ENCODE results near the gene MKNK2.
A peak's percentile ranks its signal among the peaks of the same experiment; 100 is the strongest.
"Not testable (repeated sequence)": the region's sequence is repeated elsewhere in the genome, so short reads cannot be mapped to it uniquely, and the experiment has no call there.

The MKNK2 gene

DNA sequence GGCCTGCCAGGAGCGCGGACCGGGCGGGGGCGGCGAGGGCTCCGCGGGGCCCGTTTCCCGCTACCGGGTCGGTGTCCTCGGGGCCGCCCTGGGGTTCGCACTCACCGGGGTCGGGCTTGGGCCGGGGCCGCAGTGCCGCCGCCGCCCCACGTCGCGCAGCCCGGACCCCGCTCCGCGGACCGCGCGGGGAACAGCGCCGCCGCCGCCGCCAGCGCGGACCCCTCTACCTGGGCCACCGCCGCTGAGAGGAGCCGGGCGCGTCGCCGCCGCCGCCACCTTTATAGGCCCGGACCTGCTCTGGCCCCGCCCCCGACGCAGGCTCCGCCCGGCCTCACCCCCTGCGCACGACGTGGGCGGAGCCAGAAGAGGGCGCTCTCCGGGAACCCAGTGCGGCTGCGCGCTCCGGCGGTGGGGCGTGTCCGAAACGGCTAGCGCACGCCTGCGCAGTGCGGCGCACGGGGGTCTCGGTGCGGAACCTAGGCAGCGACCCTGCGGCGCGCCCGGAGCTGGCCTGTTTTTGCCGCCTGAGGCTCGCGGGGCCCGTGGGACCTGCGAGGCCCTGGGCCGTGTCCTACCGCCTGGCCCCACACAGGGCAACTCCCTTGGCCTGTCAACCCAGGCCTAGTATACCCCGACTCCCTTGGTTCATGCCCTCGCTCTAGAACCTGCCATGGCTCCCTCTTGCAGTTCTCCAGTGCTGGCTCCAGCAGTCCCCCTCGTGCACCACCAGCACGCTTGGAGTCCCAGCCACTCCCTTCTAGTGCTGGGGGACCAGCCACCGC is at the start of gene MKNK2:
TSS of gene MKNK2 (minus strand) at position 254 of the 782 bp plus-strand sequence. CDS start 393 bp downstream, outside the sequence.
- DNase-seq: peak; percentile 54

DNA sequence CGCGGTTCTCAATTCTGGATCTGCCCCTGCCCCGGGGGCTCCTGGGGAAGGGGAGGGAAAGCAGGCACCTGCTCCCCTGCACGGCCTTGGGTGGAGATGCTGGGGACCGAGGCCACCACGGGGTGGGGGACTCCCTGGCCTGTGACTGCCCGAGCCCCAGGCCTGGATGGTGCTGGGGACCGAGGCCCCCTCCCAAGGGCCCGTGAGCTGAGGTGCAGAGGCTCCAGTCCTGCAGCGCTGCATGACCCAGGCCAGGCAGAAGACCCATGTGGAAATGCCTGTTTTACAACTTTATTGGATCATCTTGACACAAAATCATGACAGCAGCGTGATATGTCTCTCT is 49.6 kb upstream of the MKNK2 start:
- DNase-seq: no peak

DNA sequence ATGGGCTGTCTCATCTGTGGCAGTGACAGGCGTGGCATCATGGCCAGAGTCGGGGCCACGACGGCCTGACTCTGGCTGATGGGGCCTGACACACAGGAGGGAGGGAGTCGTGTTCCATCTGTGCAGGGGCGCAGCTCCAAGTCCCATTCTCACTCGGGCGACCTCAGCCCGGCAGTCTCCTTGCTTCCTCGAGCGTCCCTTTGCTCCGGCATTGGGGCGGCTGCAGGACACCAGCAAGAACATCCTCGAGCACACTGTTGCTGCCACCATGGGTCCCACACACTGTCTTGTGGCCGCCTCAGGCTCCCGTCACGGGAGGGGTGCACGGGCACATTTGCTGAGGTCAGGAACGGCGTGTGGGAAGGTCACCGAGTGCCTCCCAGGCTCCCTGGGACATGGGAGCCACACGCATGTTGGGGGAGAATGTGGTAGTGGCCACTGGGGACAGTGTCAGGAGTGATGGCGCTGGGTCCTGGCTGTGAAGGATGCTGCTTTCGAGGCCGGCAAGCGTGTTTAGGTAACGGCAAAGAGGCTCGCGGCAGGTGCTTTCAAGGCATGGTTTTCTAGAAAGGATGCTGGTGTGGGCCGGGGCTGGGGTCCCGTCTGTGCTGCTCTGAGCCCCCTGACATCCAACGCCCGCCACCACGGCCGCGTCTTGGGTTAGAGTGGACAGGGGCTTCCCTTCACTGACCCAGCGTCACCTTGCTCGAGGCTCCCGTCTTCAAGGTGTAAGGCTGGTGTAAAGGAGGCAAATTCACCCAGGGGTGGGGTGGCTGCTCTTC is 49.1 kb upstream of the MKNK2 start:
- no peak for DNase-seq

DNA sequence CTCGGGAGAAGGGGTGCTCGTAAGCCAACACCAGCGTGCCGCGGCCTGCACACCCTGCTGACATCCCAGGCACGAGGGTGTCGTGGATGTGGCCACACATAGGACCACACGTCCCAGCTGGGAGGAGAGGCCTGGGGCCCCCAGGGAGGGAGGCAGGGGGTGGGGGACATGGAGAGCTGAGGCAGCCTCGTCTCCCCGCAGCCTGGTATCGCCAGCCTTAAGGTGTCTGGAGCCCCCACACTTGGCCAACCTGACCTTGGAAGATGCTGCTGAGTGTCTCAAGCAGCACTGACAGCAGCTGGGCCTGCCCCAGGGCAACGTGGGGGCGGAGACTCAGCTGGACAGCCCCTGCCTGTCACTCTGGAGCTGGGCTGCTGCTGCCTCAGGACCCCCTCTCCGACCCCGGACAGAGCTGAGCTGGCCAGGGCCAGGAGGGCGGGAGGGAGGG is 48.0 kb upstream of the MKNK2 start:
- no peak for DNase-seq

DNA sequence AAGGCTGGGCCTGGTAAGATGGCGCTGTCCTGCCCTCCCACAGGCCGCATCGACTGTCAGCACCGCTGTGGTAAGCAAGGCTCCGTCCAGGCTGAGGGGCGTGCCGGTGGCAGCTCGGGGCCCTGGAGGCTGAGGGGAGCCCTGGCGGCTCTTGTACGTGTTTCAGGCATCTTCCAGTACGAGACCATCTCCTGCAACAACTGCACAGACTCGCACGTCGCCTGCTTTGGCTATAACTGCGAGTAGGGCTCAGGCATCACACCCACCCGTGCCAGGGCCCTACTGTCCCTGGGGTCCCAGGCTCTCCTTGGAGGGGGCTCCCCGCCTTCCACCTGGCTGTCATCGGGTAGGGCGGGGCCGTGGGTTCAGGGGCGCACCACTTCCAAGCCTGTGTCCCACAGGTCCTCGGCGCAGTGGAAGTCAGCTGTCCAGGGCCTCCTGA is 46.9 kb upstream of the MKNK2 start:
- no peak for DNase-seq

DNA sequence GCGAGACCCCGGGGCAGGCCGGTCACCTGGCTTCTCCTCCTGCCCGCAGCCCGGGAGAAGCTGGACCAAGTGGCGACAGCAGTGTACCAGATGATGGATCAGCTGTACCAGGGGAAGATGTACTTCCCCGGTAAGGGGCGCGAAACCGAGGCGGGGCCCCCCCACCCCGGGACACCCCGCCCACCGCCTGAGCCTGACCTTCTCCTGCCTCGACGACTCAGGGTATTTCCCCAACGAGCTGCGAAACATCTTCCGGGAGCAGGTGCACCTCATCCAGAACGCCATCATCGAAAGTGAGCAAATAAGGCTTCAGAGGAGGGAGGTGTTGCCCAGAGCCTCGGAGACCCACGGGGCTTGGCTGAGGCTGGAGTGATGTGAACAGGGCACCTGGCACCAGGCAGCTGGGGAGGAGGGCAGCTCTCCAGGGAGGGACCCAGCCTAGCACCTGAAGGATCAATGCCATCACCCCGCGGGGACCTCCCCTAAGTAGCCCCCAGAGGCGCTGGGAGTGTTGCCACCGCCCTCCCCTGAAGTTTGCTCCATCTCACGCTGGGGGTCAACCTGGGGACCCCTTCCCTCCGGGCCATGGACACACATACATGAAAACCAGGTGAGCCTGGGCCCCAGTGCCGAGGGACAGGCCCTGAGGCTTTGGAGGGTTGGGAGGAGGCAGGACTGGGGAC is 46.3 kb upstream of the MKNK2 start:
- DNase-seq: no peak

DNA sequence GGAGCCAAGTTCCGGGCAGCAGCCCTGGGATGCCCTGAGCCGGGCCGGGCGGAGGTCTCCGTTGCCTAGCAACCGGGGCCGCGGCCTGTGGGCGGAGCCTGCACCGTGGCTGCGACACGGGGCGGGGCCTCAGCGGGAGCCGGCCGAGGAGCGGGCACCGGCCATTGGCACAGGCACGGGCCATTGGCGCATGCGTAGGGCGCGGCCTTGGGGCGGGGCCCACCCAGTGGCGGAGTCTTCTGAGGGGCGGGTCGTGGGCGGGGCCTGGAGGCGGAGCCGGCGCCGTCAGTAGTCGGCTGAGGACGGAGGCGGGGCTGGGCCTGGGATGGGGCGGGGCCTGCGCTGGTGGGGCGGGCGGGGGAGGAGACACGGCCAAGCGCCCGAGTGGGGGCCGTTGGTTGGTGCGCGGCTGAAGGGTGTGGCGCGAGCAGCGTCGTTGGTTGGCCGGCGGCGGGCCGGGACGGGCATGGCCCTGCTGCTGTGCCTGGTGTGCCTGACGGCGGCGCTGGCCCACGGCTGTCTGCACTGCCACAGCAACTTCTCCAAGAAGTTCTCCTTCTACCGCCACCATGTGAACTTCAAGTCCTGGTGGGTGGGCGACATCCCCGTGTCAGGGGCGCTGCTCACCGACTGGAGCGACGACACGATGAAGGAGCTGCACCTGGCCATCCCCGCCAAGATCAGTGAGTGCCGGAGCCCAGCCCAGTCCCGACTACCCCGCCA is 45.6 kb upstream of the MKNK2 start, which contains the start of gene IZUMO4:
TSS of gene IZUMO4 (plus strand) at position 436 of the 723 bp plus-strand sequence. CDS start at position 467, 31 bp downstream.
- DNase-seq: peak; percentile 94

DNA sequence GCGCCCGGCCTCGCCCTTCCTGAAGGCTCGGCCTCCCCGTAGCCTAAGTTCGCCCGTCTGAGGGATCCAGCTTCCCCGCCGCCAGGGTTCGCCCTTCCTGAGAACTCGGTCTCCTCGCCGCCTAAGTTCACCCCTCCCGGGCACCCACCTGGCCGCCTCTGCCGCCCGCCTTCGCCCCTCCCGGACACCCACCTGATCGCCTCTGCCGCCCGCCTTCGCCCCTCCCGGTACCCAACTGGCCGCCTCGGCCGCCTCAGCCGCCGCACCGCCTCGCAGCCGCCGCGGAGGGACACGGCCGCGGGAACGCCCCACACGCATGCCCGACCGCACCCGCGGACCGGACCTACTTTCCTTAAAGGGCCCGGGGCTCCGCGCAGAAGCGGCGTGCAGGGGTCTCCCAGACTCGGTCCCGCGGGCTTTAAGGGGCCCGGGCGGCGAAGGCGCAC is 45.0 kb upstream of the MKNK2 start, which contains the start of gene MOB3A:
TSS of gene MOB3A (minus strand) at position 293 of the 446 bp plus-strand sequence. CDS start 17,766 bp downstream, outside the sequence.
- DNase-seq: peak; percentile 81

DNA sequence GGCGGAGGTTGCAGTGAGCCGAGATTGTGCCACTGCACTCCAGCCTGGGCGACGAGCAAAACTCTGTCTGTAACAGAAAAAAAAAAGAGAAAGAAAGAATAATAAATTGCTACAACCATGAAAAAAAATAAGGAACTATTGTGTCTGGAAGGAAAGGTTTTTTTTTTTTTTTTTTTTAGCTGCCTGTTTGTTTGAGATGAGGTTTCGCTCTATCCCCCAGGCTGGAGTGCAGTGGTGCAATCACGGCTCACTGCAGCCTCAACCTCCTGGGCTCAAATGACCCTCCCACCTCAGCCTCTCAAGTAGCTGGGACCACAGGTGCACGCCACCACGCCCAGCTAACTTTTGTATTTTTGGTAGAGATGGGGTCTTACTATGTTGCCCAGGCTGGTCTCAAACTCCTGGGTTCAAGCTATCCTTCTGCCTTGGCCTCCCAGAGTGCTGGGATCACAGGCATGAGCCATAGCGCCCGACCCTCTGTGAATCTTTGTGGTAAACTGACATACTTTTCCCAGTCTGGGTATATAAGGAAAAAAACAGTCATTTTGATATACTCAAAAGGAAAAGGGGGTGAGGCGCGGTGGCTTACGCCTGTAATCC is 41.0 kb upstream of the MKNK2 start:
- DNase-seq: not testable (repeated sequence)

DNA sequence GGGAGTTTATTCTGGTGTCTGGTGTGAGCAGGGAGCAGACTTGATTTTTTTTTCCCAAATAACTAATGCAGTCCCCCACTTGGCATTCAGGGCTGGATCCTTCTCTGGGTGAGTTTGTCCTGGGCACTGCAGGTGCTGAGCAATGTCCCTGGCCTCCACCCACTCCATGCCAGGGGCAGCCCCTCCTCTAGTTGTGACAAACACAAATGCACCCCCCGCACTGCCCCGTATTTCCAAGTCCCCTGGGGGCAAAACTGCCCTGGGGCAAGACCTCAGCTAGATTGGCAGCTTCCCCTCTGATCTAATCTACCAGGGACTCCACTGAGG is 38.6 kb upstream of the MKNK2 start:
- DNase-seq: no peak

DNA sequence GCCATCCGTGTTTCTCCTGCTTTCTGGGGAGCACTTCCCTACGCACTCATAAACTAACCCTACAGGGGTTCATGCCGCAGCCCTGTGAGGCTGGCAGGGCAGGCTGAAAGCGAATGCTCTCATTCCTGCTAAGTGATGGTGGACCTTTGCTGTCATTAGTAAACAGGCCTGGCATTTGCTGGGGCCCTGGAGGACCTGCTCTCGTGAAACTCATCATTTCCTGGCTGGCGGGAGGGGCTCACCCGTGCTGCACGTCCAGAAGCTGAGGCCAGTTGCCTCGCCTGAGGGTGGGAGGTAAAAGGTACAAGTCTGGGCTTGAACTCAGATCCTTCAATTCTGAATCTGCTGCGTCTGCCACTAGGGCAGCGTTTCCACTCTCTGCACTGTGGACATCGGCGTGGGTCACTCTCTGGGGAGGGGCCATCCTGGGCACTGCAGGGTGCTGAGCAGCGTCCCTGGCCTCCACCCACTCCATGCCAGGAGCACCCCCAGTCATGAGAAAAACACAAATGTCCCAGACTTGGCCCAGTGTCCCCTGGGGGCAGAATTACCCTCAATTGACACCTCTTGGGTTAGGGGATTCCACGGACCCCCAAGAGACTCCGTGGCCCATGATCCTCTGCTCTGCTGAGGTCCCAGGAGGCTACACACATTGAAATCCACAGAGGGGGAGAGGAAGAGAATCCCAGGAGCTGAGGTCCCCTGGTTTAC is 38.1 kb upstream of the MKNK2 start:
- DNase-seq: no peak

DNA sequence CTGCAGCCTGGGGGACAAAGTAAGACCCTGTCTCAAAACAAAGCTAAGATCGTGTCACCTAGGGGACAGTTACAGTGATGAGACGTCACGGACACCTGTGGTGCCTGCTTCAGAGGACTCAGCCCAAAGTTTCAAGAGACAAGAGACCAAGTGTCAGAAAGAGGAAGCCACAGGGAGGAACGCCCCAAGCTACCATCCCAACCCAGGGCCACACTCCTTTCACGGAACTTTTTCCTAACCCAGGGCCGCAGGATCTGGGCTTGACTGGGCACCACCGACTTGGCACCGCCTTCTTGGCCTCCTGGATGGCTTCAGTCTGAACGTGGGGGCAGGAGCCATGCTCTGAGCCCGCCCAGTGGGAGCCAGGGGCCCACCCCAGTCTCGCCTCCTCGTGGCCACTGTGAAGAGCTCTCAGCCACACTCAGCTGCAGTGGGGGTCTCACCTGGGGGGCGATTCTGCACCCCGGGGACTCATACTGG is 36.6 kb upstream of the MKNK2 start:
- no peak for DNase-seq

DNA sequence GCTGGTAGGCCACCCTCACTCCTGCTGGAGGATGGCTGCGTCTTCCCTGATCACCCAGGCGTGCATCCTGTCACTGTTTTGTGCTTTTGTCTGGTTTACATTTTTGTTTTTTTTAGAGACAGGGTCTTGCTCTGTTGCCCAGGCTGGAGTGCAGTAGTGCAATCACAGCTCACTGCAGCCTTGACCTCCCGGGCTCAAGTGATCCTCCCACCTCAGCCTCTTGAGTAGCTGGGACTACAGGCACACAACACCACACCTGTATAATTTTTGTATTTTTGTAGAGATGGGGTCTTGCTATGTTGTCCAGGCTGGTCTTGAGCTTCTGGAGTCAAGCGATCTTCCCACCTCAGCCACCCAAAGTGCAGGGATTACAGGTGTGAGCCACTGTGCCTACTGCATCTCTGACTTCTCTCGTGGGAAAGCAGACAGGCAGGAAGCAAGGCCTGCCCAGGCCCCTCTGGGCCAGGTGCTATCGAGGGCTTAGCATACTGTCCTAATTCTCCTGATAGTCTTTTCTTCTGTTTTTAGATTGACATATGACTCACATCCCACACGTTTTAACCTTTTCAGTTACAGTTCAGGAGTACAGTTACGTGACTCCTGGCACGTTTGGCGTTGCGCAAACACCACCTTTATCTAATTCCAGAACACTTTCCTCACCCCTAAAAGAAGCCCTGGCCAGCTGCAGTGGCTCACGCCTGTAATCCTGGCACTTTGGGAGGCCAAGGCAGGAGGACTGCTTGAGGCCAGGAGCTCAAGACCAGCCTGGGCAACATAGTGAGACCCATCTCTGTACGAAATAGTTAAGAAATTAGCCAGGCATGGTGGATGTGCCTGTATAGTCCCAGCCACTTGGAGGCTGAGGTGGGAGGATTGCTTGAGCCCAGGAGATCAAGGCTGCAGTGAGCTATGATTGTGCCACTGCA is 35.9 kb upstream of the MKNK2 start:
- DNase-seq: not testable (repeated sequence)

DNA sequence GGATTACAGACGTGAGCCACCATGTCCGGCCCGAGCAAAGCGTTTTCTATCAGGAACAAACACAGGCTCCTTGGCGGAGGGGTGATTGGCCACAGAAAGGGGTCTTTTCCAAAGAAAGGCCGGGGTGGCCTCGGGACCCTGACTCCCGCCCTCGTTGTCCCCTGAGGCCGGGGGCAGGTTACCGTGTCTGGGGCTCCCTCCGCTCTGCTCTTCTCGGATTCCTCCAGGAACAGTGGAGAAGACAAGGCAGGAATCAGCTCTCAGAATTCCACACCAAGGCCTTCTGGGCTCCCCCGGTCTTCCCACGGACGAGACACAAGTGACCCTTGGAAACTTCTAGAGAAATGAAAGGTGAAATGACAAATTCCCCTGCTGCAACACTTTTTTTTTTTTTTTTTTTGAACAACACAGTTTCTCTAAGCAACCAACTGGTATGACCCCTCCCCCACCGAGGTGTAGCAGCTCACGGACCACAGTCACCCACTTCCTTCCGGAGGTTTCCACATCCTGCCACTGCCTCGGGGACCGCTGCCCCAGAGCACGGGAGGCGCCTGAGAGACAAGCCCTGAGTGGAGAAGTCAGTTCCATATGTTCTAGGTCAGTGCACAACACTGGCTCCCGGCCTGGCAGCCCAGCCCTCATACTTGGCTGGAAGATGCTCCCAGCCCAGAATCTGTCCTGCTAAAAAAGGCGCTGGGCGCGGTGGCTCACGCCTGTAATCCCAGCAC is 34.1 kb upstream of the MKNK2 start:
- no peak for DNase-seq

DNA sequence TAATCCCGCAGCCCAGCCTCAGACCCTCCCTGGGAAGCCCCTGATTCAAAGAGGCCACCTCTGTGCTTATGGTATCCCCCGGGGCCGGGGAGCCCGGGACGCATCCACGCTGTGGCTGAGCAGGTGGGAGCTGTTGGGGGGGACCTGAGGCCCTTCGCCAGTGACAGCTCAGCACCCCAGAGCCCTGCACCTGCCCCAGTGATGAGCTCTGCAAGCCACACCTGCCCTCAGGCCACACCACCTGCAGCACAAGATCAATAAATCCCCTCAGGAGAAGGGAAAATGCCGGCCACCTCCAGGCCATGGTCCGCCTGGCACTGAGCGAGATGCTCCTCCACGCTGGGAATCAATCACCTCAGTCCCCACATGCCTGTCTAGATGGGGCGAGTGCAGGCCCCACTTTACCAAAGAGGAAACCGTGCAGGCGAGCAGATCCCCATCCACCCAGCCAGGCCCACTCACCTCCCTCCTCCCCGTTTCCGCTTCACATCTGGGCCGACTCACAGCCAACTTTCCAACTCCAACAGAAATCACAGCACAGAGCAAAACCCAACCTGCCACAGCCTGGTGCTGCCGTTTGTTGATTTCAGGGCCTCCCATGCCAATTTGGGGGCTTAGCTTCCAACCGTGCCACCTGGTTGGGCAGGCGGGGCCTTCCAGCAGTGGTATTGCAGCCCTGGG is 32.3 kb upstream of the MKNK2 start:
- no peak for DNase-seq

DNA sequence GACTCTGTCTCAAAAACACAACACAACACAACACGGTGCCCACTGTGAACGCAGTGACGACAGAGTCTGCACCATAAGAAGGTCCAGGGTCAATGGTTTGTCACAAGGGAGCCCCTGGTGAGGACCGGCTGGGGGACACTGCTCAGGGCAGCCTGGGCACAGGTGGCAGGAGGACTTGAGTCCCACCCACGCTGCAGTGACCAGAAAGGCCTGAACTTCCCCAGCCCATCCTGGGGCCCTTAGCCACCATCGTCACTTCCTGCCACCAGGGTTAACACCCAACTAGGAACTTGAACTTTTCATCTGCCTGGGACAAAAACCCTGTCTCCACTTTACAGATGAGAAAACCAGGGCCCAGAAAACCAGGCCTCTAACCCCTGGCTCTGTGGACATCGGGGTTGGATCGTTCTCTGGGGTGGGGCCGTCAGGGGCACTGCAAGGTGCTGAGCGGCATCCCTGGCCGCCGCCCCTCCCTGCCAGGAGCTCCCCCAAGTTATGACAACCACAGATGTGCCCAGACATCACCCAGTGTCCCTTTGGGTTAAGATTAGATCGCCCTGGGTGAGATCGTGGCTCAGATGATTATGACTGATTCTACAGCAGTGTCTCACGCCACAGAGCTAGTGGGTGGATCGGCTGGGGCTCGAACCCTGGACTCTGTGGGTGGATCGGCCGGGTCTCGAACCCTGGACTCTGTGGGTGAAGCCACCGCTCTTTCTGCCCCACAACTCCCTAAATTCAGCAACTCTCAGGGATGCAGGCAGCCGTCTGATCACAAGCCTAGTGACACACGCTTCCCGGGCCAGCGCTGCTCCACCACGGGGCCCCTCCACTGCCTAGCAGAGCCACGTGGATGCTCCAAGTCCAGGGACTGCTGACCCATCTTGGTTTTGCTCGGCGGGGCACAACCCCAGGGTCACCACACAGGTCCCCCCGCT is 31.1 kb upstream of the MKNK2 start:
- no peak for DNase-seq

DNA sequence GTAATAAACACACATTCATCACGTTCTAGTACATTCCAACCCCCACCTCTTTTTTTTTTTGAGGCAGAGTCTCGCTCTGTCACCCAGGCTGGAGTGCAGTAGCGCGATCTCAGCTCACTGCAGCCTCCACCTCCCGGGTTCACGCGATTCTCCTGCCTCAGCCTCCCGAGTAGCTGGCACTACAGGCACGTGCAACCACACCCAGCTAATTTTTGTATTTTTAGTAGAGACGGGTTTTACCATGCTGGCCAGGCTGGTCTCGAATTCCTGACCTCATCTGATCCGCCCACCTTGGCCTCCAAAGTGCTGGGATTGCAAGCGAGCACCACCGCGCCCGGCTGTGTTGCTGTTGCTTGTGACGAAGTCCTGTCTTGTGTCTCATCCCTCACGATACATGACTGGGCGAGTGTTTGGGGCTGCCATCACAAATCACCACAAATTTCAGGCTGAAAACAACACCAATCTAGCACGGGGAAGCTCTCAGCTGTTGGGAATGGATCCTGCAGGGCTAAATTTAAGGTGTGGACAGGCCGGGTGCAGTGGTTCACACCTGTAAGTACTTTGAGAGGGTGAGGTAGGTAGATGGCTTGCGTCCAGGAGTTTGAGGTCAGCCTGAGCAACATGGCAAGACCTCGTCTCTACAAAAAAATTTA is 29.4 kb upstream of the MKNK2 start:
- DNase-seq: no peak
